Erythroblast (primary cell): ENCODE data around the gene CA5B.

Experiments
- GATA1 ChIP-seq: IDR thresholded peaks from 2 replicates; pipeline ENCODE4 v1.6.1; 2011; ENCODE audit warnings: low read depth, mild to moderate bottlenecking, control low read depth, low read length, moderate library complexity
- POLR2A ChIP-seq: IDR thresholded peaks from 2 replicates; pipeline ENCODE4 v1.6.1; 2011; ENCODE audit warnings: mild to moderate bottlenecking, low read length

GRCh38 chrX:15724911-15725310 lies 13.2 kb upstream of the CA5B start:
- TF ChIP-seq GATA1 (no peak), POLR2A (no peak)
